HG02763 (cell line): Measurements from ENCODE around the gene GNG4.
"Not testable (repeated sequence)": the region's sequence is repeated elsewhere in the genome, so short reads cannot be mapped to it uniquely, and the experiment has no call there.

Experiments used
- ATAC-seq: cut with Tn5 transposase; IDR thresholded peaks from one replicate; pipeline ENCODE4 v1.9.1; 2021; ENCODE audit warnings: mild to moderate bottlenecking, moderate library complexity; ENCODE audit not compliant: unreplicated experiment

Gene GNG4

GRCh38 chr1:235586992-235587391 lies 62.6 kb downstream of the GNG4 start:
- no peak for ATAC-seq

GRCh38 chr1:235586413-235586812 lies 63.2 kb downstream of the GNG4 start:
- no peak for ATAC-seq

DNA sequence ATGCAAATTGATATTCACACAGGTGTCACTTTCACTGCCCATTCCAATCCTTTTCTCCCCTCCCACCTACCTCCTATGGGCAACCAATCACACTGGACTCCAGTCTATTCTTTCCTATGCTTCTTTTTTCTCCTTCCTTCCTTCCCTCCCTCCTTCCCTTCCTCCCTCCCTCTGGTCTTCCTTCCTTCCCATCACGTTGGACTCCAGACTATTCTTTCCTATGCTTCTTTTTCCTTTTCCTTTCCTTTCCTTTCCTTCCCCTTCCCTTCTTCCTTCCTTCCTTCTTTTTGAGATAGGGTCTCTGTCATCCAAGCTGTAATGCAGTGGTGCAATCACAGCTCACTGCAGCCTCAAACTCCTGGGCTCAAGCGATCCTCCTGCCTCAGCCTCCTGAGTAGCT lies 64.6 kb downstream of the GNG4 start:
- no peak for ATAC-seq

DNA sequence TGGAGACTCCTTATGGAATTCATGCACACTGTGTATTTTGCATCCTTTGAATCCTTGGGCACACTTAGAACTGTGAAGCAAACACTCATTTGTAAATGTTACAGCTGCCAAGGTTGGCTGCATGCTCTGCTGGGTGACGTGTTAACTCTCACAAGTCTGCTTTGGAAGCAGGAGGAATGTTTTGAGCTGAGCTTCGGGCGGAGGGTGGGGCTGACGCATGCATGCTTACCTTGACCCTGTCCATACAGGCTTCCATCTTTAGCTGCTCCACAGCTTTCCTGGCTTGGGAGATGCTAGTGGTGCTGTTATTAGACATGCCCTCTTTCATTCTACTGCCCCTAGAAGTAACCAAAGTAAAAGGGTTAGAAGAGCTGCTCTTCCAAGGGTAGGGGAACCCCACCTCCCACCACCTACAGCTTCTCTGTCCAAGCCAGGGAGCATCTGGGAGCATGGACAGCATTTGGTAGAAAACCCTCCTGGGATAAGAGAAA lies 66.0 kb downstream of the GNG4 start:
- no peak for ATAC-seq

DNA sequence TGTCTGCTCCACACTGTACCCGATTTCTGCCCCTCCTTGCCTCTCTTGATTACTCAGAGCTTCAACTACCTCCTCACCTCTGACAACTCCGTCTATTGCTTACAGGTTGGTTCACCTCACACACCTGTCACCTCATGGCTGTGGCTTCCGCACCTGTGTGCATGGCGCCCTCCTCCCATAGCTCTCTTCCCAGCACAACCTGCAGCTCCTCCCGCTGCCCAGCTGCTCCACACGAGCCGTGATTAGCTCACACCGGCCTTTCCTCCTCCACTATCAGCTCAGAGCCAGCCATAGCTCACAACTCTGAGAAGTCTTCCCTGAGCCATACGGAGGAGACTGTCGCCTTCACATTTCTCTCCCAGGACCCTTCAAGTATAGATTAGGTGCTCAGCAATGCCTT lies 67.5 kb downstream of the GNG4 start:
- ATAC-seq = no peak

DNA sequence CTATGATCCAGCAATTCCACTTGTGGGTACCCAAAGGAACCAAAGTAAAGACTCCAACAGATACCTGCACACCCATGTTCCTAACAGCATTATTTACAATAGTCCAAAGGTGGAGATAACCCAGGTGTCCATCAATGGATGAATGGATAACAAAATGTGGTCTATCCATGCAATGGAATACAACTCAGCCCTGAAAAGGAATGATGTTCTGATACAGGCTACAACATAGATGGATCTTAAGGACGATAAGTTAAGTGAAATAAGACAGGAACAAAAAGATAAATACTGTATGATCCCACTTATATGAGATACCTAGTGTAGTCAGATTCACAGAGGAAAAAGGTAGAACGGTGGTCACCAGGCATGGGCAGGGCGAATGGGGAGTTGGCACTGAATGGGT lies 69.7 kb downstream of the GNG4 start:
- no peak for ATAC-seq

DNA sequence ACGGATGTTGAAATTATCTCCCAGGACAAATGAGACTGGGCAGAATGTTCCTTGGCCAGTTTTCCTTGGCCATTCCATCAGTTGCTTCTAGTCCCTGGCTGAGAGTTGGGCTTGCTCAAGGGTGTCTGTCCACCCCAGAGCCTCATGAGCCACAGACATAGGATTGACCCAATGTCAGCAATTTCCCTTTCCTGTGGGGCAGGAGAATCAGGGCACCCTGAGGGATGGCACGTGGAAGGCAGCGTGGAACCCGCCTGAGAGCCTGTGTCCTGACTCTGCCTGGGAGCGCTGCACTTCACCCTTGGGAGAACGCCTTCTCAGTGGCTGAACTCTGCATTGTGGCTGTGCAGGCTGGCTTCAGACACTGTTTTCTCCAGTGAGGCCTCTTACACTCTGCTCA lies 74.0 kb downstream of the GNG4 start:
- no peak for ATAC-seq

- no peak for ATAC-seq
Measured at GRCh38 chr1:235573880-235574279, 75.7 kb downstream of the GNG4 start.

DNA sequence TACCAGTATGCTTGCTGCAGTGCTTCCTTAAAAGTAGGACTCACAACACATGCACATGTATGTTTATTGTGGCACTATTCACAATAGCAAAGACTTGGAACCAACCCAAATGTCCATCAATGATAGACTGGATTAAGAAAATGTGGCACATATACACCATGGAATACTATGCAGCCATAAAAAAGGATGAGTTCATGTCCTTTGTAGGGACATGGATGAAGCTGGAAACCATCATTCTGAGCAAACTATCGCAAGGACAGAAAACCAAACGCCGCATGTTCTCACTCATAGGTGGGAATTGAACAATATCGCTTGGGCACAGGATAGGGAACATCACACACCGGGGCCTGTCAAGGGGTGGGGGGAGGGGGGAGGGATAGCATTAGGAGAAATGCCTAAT lies 76.6 kb downstream of the GNG4 start:
- not testable (repeated sequence) for ATAC-seq

GRCh38 chr1:235571482-235571881 lies 78.1 kb downstream of the GNG4 start:
- no peak for ATAC-seq

- ATAC-seq = no peak
Measured at GRCh38 chr1:235567812-235568503, 81.6 kb downstream of the GNG4 start.

DNA sequence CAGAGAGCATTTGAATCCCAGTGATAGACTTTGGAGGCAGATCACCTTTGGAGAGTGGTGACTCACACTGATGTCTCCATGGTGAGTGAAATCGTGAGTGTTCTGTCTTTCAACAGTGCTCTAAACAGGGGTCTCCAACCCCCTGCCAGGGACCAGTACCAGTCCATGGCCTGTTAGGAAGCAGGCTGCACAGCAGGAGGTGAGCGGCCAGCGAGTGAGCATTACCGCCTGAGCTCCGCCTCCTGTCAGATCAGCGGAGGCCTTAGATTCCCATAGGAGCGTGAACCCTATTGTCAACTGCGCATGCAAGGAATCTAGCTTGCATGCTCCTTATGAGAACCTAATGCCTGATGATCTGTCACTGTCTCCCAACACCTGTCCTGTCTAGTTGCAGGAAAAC lies 83.5 kb downstream of the GNG4 start:
- no peak for ATAC-seq

- ATAC-seq = no peak
Measured at GRCh38 chr1:235563513-235564061, 86.0 kb downstream of the GNG4 start.

DNA sequence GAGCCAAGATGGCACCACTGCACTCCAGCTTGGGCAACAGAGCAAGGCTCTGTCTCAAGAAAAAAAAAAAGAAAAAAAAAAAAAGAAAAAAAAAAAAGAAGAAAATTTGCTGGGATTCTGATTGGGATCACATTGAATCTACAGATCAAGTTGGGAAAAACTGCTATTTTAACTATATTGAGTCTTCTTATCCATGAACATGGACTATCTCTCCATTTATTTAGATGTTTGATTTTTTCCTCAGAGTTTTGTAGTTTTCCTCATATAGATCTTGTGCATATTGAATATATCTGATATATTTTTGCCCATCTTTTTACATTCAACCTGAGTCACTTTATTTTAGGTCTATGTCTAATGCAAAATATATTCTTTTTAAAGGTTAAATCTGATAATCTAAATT lies 87.0 kb downstream of the GNG4 start:
- no peak for ATAC-seq

- no peak for ATAC-seq
Measured at GRCh38 chr1:235558621-235559169, 90.9 kb downstream of the GNG4 start.

GRCh38 chr1:235557495-235557894 lies 92.1 kb downstream of the GNG4 start:
- ATAC-seq = no peak

- ATAC-seq = no peak
Measured at GRCh38 chr1:235556807-235557206, 92.8 kb downstream of the GNG4 start.

DNA sequence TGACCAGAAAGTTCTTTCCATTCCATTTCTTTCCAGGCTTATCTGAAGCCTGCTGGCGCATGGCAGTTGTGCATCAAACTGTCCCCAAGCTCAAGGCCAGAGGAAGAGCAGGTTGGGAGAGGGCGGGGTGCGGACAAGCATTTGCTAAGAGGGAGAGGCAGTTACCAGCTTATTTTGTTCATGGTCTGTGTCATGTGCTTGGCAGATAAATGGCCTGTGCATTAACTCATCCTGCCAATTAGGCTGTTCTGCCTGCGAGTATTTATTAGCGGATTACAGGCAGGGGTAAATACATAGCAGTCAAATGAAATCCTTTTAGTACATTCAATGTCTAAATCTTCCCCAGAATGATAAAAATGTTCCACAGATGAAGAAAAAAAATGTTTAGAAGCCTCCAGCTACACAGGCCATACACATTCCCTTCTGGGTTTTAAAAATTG lies 96.5 kb downstream of the GNG4 start:
- ATAC-seq = no peak

DNA sequence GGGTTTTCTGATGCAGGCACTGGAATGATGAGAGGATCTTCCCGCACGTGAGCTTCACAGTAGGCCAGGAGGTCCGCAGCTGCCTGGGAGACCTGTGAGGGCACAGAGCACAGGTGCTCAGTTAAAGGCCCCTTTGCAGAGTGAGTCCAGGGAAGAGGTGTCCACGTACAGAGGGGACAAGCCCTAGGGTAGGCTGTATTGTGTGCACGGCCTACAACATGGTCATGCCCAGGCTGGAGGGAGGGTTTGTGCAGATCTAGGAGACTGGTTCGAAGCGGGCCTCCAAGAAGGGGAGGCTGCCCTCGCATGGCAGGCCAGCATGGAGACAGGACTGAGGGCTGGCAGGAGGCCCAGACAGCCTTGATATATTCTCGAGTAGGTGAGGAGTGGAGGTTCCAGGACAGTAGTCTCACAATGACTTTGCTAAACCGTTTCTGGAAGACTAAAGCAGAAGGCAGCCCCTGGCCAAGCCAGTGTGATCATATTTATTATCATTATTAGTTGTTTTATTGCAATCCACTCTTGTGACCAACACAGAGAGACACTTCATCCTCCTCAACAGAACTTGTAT lies 97.4 kb downstream of the GNG4 start:
- no peak for ATAC-seq

DNA sequence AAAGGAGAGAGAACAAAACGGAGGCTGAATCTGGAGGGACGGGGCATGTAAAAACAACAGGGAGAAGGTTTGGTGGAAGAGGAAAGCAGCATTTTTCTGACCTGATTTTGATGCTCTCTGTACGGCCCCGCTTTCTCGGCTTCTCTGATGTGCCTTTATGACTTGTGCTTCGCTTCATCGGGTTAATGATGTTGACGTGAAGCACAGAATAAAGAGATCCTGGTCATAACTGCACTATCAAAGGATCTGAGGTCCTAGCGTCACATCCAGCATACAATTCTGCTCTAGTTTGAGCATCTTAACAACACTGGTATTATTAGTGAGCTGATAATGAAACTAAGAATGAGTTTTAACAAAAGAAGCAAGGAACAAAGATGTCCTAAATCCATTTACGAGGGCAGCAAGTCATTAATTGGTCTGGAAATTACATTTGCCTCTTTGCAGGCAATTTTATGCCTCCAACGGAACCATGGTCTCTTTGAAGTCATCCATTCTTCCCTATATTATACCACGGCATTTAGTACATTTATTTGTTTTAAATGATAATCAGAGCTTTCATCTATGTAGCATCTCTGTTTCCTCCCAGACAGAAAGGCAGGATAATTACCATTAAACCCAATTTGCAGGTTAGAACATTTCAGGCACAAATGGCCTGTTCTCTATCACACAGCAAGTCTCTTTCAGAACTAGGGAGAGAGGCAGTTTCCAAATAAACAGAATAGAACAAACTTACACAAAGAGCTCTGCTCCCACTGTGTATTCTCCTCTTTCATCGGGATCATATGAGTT lies 100.0 kb downstream of the GNG4 start:
- ATAC-seq = no peak
